Choroid plexus epithelial cell (primary cell): Measurements from ENCODE around the gene NRG2.

Experiments
- DNase-seq: peaks from one replicate; pipeline ENCODE4 v3.0.0-alpha.2; 2010; ENCODE audit warnings: low read depth
- H3K4me3 ChIP-seq: 2 replicates; pipeline ENCODE4 v1.5.1; 2011; ENCODE audit warnings: low read depth, mild to moderate bottlenecking, control low read depth, low read length, moderate library complexity
- TF ChIP-seq, protein P1 (sequence below): conservative IDR thresholded peaks from 2 replicates; pipeline ENCODE4 v1.5.1; 2011; ENCODE audit warnings: low read depth, mild to moderate bottlenecking, control low read depth, inconsistent platforms, low read length, moderate library complexity

The NRG2 gene

GRCh38 chr5:139893873-139894272 lies 149.2 kb downstream of the NRG2 start:
- TF ChIP-seq, protein P1, sequence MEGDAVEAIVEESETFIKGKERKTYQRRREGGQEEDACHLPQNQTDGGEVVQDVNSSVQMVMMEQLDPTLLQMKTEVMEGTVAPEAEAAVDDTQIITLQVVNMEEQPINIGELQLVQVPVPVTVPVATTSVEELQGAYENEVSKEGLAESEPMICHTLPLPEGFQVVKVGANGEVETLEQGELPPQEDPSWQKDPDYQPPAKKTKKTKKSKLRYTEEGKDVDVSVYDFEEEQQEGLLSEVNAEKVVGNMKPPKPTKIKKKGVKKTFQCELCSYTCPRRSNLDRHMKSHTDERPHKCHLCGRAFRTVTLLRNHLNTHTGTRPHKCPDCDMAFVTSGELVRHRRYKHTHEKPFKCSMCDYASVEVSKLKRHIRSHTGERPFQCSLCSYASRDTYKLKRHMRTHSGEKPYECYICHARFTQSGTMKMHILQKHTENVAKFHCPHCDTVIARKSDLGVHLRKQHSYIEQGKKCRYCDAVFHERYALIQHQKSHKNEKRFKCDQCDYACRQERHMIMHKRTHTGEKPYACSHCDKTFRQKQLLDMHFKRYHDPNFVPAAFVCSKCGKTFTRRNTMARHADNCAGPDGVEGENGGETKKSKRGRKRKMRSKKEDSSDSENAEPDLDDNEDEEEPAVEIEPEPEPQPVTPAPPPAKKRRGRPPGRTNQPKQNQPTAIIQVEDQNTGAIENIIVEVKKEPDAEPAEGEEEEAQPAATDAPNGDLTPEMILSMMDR: no peak
- no peak for DNase-seq
- no peak overlapping the region for H3K4me3 ChIP-seq

- H3K4me3 ChIP-seq: no peak overlapping the region
- no peak for DNase-seq
- TF ChIP-seq, protein P1: no peak
Observed at GRCh38 chr5:139889410-139889809, 153.7 kb downstream of the NRG2 start.

DNA sequence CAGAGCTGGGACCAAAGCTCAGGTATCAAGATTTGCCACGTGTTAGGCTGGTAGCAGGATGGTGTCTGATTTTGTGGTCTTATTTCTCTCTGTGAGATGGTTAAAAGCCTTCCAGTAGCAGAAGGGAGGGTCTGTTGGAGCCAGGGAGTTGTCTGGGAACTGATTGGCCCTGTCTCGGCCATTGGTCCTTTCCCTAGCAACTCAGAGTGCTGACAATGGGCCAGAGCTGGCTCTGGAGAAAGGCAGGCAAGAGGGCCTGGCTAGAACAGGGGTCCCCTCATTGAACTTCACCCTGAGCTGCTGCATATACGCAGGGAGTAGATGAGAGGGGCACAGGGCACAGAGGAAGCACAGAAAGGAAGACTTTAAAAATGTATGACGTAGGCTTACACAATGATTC lies 154.7 kb downstream of the NRG2 start:
- TF ChIP-seq, protein P1: no peak
- no peak for DNase-seq
- no peak overlapping the region for H3K4me3 ChIP-seq

GRCh38 chr5:139886213-139886612 lies 156.9 kb downstream of the NRG2 start:
- H3K4me3 ChIP-seq: no peak overlapping the region
- DNase-seq: no peak
- TF ChIP-seq, protein P1: no peak

DNA sequence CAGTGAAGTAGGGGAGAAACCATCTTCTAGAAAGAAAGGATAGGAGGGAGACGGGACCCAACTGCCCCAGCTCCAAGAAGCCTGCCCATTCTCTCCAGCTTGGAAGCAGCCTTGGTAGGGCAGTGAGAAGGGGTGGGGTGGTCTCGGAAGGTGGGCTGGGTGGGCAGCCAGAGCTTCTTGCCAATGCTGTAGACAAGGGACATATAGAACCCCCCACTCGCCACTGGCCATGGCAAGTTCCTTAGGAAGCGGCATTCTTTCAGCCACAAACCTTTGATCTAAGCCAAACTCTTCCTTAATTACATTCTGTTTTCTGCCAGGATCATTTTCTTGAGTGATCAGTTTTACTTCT lies 157.3 kb downstream of the NRG2 start:
- TF ChIP-seq, protein P1: no peak
- H3K4me3 ChIP-seq: no peak overlapping the region
- DNase-seq: no peak

DNA sequence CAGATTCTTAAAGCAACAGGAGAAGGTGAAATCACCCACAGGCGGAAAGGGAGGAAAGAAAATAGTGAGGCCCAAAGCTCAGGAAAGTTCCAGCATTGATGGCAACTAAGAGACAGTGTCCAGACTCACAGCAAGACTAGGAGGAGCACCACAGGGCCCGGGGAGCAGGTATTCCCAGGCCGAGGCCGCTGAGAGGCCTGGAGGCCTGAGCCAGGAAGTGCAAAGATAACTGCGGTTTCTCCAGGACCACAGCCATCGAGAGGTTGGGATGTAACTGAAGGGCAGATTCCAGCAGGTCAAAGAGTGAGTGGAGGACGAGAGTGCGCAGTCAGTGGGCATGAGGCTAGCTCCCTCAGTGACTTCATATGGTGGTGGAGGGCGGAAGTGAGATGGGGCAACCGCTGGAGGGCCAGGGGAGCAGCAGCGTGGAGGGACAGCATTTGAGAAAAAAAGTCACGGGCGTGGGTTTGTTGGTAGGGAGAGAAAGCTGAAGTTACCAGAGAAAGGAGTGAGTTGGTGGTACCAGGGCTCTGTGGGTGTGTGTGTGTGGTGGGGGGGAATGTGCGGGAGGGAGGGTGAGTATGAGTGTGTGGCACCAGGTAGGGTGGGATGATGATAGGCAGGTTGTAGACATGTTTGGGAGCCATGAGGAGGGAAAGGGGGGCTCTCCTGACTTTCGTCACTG lies 157.8 kb downstream of the NRG2 start:
- TF ChIP-seq, protein P1: no peak
- DNase-seq: no peak
- H3K4me3 ChIP-seq: no peak overlapping the region

DNA sequence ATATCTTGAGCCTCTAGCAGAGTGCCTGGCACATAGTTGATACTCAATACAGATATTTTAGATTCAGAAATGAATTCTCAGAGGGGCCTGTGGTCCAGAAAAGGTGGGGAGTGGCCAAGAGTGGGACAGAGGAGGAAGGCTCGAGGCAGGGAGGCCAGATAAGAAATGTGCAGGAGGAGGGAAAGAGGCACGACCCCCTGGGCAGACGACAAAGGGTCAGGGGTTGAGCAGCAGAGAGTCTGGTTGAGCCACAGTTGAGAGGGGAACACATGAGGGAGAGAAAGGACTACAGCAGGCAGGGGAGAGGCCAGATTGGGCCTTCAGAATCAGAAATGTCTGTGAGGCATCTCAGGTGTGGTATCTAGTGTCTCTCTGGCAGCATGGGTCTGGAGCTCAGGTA lies 158.4 kb downstream of the NRG2 start:
- TF ChIP-seq, protein P1: no peak
- no peak overlapping the region for H3K4me3 ChIP-seq
- DNase-seq: no peak
